ENCODE data around the gene ART1. TPM values are rescaled to one million over a fixed set of nuclear protein-coding genes. Genes with fewer than 3 reads are reported as not detected.
"Not testable (repeated sequence)": the region's sequence is repeated elsewhere in the genome, so short reads cannot be mapped to it uniquely, and the experiment has no call there.

The ART1 gene
- total RNA-seq, 1 donor from 2014 or later = not detected

- Mint-ChIP-seq H3K4me1 (ENCODE audit: unreplicated experiment) (peaks cover 4% of the 10 kb centered on the region), H3K27me3 (ENCODE audit: unreplicated experiment) (peaks cover 2% of the 10 kb centered on the region), H3K4me3 (ENCODE audit: unreplicated experiment) (no peak overlapping the region), H3K27ac (ENCODE audit: unreplicated experiment) (no peak overlapping the region), H3K9me3 (ENCODE audit: unreplicated experiment) (no peaks in the 10 kb centered on the region), H3K36me3 (ENCODE audit: low read depth, unreplicated experiment) (peaks cover 5% of the 10 kb centered on the region)
- DNase-seq (ENCODE audit: low spot score) = no peak
- TF ChIP-seq CTCF (IDR thresholded peaks at IDR 0.05; ENCODE audit: unreplicated experiment) = no peak
These were observed 10.6 kb downstream of the ART1 start for GRCh38 chr11:3655547-3655946.

GRCh38 chr11:3657331-3657730 lies 12.4 kb downstream of the ART1 start:
- H3K27me3 Mint-ChIP-seq (ENCODE audit: unreplicated experiment); H3K36me3 Mint-ChIP-seq (ENCODE audit: low read depth, unreplicated experiment); H3K27ac Mint-ChIP-seq (ENCODE audit: unreplicated experiment); H3K4me1 Mint-ChIP-seq (ENCODE audit: unreplicated experiment); H3K9me3 Mint-ChIP-seq (ENCODE audit: unreplicated experiment); H3K4me3 Mint-ChIP-seq (ENCODE audit: unreplicated experiment); DNase-seq (ENCODE audit: low spot score): not testable (repeated sequence)

GRCh38 chr11:3658252-3658651 lies 13.3 kb downstream of the ART1 start:
- Mint-ChIP-seq H3K36me3 (ENCODE audit: low read depth, unreplicated experiment) (peaks cover 9% of the 10 kb centered on the region), H3K4me1 (ENCODE audit: unreplicated experiment) (no peaks in the 10 kb centered on the region), H3K4me3 (ENCODE audit: unreplicated experiment) (no peak overlapping the region), H3K27me3 (ENCODE audit: unreplicated experiment) (peaks cover 2% of the 10 kb centered on the region), H3K9me3 (ENCODE audit: unreplicated experiment) (no peaks in the 10 kb centered on the region), H3K27ac (ENCODE audit: unreplicated experiment) (no peak overlapping the region)
- TF ChIP-seq CTCF (IDR thresholded peaks at IDR 0.05; ENCODE audit: unreplicated experiment) = no peak
- DNase-seq (ENCODE audit: low spot score) = no peak

GRCh38 chr11:3659595-3660515 lies 14.9 kb downstream of the ART1 start:
- Mint-ChIP-seq H3K4me3 (ENCODE audit: unreplicated experiment) (no peak overlapping the region), H3K27me3 (ENCODE audit: unreplicated experiment) (peaks cover 7% of the 10 kb centered on the region), H3K9me3 (ENCODE audit: unreplicated experiment) (no peaks in the 10 kb centered on the region), H3K36me3 (ENCODE audit: low read depth, unreplicated experiment) (peaks cover 14% of the 10 kb centered on the region), H3K4me1 (ENCODE audit: unreplicated experiment) (no peaks in the 10 kb centered on the region), H3K27ac (ENCODE audit: unreplicated experiment) (no peak overlapping the region)
- no peak for DNase-seq (ENCODE audit: low spot score)
- TF ChIP-seq CTCF (IDR thresholded peaks at IDR 0.05; ENCODE audit: unreplicated experiment) = no peak

GRCh38 chr11:3660960-3661359 lies 16.0 kb downstream of the ART1 start:
- Mint-ChIP-seq H3K9me3 (ENCODE audit: unreplicated experiment) (no peaks in the 10 kb centered on the region), H3K27me3 (ENCODE audit: unreplicated experiment) (peaks cover 9% of the 10 kb centered on the region), H3K27ac (ENCODE audit: unreplicated experiment) (no peak overlapping the region), H3K36me3 (ENCODE audit: low read depth, unreplicated experiment) (peaks cover 17% of the 10 kb centered on the region), H3K4me3 (ENCODE audit: unreplicated experiment) (no peak overlapping the region), H3K4me1 (ENCODE audit: unreplicated experiment) (peaks cover 3% of the 10 kb centered on the region)
- DNase-seq (ENCODE audit: low spot score) = no peak
- TF ChIP-seq CTCF (IDR thresholded peaks at IDR 0.05; ENCODE audit: unreplicated experiment) = no peak
